DOHH2 (cell line): Measurements from ENCODE around the gene SLC25A43.

Experiments used
- EZH2phosphoT487 ChIP-seq: fragments of 200-600 bp; sonication (generic); IDR thresholded peaks from 2 replicates; pipeline ENCODE4 v1.6.1; 2017; ENCODE audit warnings: borderline replicate concordance, mild to moderate bottlenecking, antibody characterized with exemption, low read length, moderate library complexity, mixed read lengths
- TF ChIP-seq, protein P1 (sequence below): fragments of 200-600 bp; sonication (generic); IDR thresholded peaks from one replicate; pipeline ENCODE4 v1.5.1; 2014; ENCODE audit warnings: antibody characterized with exemption, mild to moderate bottlenecking, low read depth, low read length; ENCODE audit not compliant: poor library complexity, severe bottlenecking

DNA sequence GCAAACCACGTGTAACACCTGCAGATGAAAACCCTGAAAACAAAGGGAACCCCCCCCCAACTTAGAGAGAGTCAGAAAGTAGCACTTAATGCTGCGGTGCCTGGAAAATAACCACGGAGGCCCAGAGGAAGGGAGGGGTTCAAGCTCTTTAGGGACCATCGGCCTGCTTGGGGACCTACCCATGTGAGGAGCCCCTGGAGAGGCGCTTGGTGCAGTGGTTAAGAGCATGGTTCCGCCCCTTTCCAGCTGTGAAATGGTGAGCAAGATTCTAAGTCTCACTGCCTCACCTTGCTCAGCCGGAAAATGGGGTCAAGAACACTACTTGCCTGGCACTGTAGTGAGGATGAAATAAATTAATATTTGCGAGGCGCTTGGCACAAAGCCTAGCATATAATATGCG is 82.9 kb downstream of the SLC25A43 start:
- TF ChIP-seq, protein P1, sequence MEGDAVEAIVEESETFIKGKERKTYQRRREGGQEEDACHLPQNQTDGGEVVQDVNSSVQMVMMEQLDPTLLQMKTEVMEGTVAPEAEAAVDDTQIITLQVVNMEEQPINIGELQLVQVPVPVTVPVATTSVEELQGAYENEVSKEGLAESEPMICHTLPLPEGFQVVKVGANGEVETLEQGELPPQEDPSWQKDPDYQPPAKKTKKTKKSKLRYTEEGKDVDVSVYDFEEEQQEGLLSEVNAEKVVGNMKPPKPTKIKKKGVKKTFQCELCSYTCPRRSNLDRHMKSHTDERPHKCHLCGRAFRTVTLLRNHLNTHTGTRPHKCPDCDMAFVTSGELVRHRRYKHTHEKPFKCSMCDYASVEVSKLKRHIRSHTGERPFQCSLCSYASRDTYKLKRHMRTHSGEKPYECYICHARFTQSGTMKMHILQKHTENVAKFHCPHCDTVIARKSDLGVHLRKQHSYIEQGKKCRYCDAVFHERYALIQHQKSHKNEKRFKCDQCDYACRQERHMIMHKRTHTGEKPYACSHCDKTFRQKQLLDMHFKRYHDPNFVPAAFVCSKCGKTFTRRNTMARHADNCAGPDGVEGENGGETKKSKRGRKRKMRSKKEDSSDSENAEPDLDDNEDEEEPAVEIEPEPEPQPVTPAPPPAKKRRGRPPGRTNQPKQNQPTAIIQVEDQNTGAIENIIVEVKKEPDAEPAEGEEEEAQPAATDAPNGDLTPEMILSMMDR: no peak
- no peak for TF ChIP-seq EZH2phosphoT487
